HL-60 (cell line): ENCODE results near the gene SLC34A1.

Experiments used
- DNase-seq, 2 experiments: peaks; one replicate each; pipeline ENCODE4 v3.0.0-alpha.2; 2010 to 2020; ENCODE audit warnings: low read depth in 1 of 2, low spot score in 1 of 2
- H3K27ac ChIP-seq: fragments of 250-450 bp; sonication (Bioruptor Pico); replicated peaks from 2 replicates; pipeline ENCODE4 v1.5.1; 2020; ENCODE audit warnings: mild to moderate bottlenecking, moderate library complexity
- H3K27me3 ChIP-seq: fragments of 250-450 bp; sonication (Bioruptor Pico); 2 replicates; pipeline ENCODE4 v1.5.1; 2021; ENCODE audit warnings: mild to moderate bottlenecking, moderate library complexity; ENCODE audit not compliant: insufficient read depth, poor library complexity, severe bottlenecking
- H3K4me3 ChIP-seq: replicated peaks from 2 replicates; pipeline ENCODE4 v1.5.1; 2011; ENCODE audit warnings: mild to moderate bottlenecking, control low read depth, low read length; ENCODE audit not compliant: insufficient read depth
- CTCF ChIP-seq: IDR thresholded peaks from one replicate; pipeline ENCODE4 v1.5.1; 2011; ENCODE audit warnings: low read length, control low read depth, inconsistent platforms; ENCODE audit not compliant: insufficient read depth
- GABPA ChIP-seq: IDR thresholded peaks from 2 replicates; pipeline ENCODE4 v1.6.1; 2012; ENCODE audit warnings: low read depth
- POLR2AphosphoS5 ChIP-seq: IDR thresholded peaks from 2 replicates; pipeline ENCODE4 v1.6.1; 2012; ENCODE audit warnings: low read depth
- REST ChIP-seq: IDR thresholded peaks from 2 replicates; pipeline ENCODE4 v1.6.1; 2012; ENCODE audit warnings: low read depth; ENCODE audit not compliant: insufficient replicate concordance
- SPI1 ChIP-seq: IDR thresholded peaks from 2 replicates; pipeline ENCODE4 v1.6.1; 2012; ENCODE audit warnings: low read depth, mild to moderate bottlenecking, borderline replicate concordance

Gene SLC34A1

GRCh38 chr5:177367323-177367848 is 16.8 kb upstream of the SLC34A1 start:
- Histone ChIP-seq H3K4me3 (no peak overlapping the region), H3K27me3 (no peaks in the 10 kb centered on the region), H3K27ac (no peak overlapping the region)
- TF ChIP-seq POLR2AphosphoS5 (no peak), GABPA (no peak), REST (no peak), CTCF (no peak), SPI1 (no peak)
- DNase-seq, result no peak

GRCh38 chr5:177367981-177368868 is 16.0 kb upstream of the SLC34A1 start:
- Histone ChIP-seq H3K27ac (no peak overlapping the region), H3K27me3 (no peaks in the 10 kb centered on the region), H3K4me3 (no peak overlapping the region)
- no peak for TF ChIP-seq SPI1
- TF ChIP-seq REST, result no peak
- TF ChIP-seq CTCF, result no peak
- TF ChIP-seq GABPA, result no peak
- no peak for TF ChIP-seq POLR2AphosphoS5
- no peak for DNase-seq

- DNase-seq, result no peak
- no peaks in the 10 kb centered on the region for H3K27me3 ChIP-seq
- no peak overlapping the region for H3K4me3 ChIP-seq
- no peak overlapping the region; the same call in 1 of the 2 replicates for H3K27ac ChIP-seq
- TF ChIP-seq POLR2AphosphoS5, result no peak
- no peak for TF ChIP-seq GABPA
- TF ChIP-seq SPI1, result no peak
- TF ChIP-seq REST, result no peak
- peak; percentile 88 for TF ChIP-seq CTCF
Observed at GRCh38 chr5:177368869-177369644, 15.2 kb upstream of the SLC34A1 start.
